HCT116 (cell line): Measurements from ENCODE around the gene SUPT16H. TPM values are rescaled to one million over a fixed set of nuclear protein-coding genes. Genes with fewer than 3 reads are reported as not detected.
A peak's percentile ranks its signal among the peaks of the same experiment; 100 is the strongest.

Source experiments
- ATAC-seq: fragments of 200-7000 bp; cut with Tn5 transposase; 2 replicates; pipeline ENCODE4 v1.9.1; 2020; ENCODE audit warnings: mild to moderate bottlenecking, moderate library complexity
- BruUV-seq: library from RNA; stranded (reverse); fragments of 400-500 nt; replicated peaks from 2 replicates; lab custom pipeline; 2021; lab: Mats Ljungman, UMichigan
- CTCF ChIA-PET: fragments of 300-600 bp; sonication (Branson Sonifier 250); formaldehyde crosslinking; loops from one replicate; lab custom pipeline; 2021; ENCODE audit warnings: antibody characterized with exemption; lab: Charles Lee
- POLR2A ChIA-PET: fragments of 300-600, 350-600 bp; sonication (Branson Sonifier 250); formaldehyde crosslinking; loops from one replicate; lab custom pipeline; 2021; ENCODE audit warnings: antibody characterized with exemption; lab: Charles Lee
- RAD21 ChIA-PET, 2 experiments: fragments of 300-600 bp; sonication (Branson Sonifier 250); formaldehyde crosslinking; loops; one replicate each; lab custom pipeline; 2023; ENCODE audit warnings: low total read pairs in 2 of 2; ENCODE audit not compliant: uncharacterized antibody in 2 of 2, unreplicated experiment in 2 of 2, low non-redundant PET in 1 of 2; lab: Charles Lee
- DNase-seq: peaks from one replicate; pipeline ENCODE4 v3.0.0-alpha.2; 2010; ENCODE audit warnings: low read depth, low spot score
- H2AFZ ChIP-seq: fragments of 200-600 bp; shearing (Covaris generic), sonication (generic); 2 replicates; pipeline ENCODE4 v1.6.1; 2017; ENCODE audit warnings: low read depth, mixed run types, mixed read lengths, antibody characterized with exemption, low read length; ENCODE audit not compliant: poor library complexity, severe bottlenecking
- H3K27ac ChIP-seq: 2 replicates; pipeline ENCODE4 v1.5.1; 2012; ENCODE audit warnings: low read depth, low read length
- H3K27me3 ChIP-seq: fragments of 200-600 bp; sonication (generic); 2 replicates; pipeline ENCODE4 v1.6.1; 2016; ENCODE audit warnings: mixed run types, low read length, mixed read lengths; ENCODE audit not compliant: insufficient read depth
- H3K36me3 ChIP-seq, 2 experiments: fragments of 200-500 bp in 1 of 2; fragments of 200-600 bp in 1 of 2; sonication (Bioruptor generic) in 1 of 2; sonication (generic) in 1 of 2; 2 replicates each; pipeline versions ENCODE4 v1.5.1 to v1.6.1; 2014 to 2016; ENCODE audit warnings: low read length in 2 of 2, inconsistent platforms in 1 of 2, mixed read lengths in 1 of 2, mixed run types in 1 of 2; ENCODE audit not compliant: insufficient read depth in 2 of 2, control insufficient read depth in 1 of 2
- H3K4me1 ChIP-seq, 2 experiments: fragments of 200-600 bp in 1 of 2; sonication (generic) in 1 of 2; 2 replicates each; pipeline versions ENCODE4 v1.5.1 to v1.6.1; 2012 to 2017; ENCODE audit warnings: low read length in 2 of 2, inconsistent platforms in 1 of 2, mild to moderate bottlenecking in 1 of 2, mixed read lengths in 1 of 2, mixed run types in 1 of 2, moderate library complexity in 1 of 2; ENCODE audit not compliant: insufficient read depth in 2 of 2, control insufficient read depth in 1 of 2
- H3K4me2 ChIP-seq: fragments of 200-600 bp; sonication (generic); 2 replicates; pipeline ENCODE4 v1.6.1; 2017; ENCODE audit warnings: mixed run types, low read length, mixed read lengths
- H3K4me3 ChIP-seq, 2 experiments: fragments of 200-600 bp in 1 of 2; sonication (generic) in 1 of 2; replicated peaks in 1 of 2; 2 replicates each; pipeline ENCODE4 v1.5.1; 2011 to 2016; ENCODE audit warnings: low read length in 2 of 2, control low read depth in 1 of 2, low read depth in 1 of 2, mild to moderate bottlenecking in 1 of 2, mixed read lengths in 1 of 2, mixed run types in 1 of 2
- H3K79me2 ChIP-seq: fragments of 200-600 bp; sonication (generic); 2 replicates; pipeline ENCODE4 v1.6.1; 2017; ENCODE audit warnings: mild to moderate bottlenecking, mixed run types, low read length, moderate library complexity, mixed read lengths; ENCODE audit not compliant: insufficient read depth
- H3K9ac ChIP-seq: fragments of 200-600 bp; sonication (generic); 2 replicates; pipeline ENCODE4 v1.6.1; 2016; ENCODE audit warnings: low read length, mixed read lengths
- H3K9me2 ChIP-seq: fragments of 200-600 bp; sonication (generic), shearing (Covaris generic); 2 replicates; pipeline ENCODE4 v1.6.1; 2017; ENCODE audit warnings: mixed run types, mild to moderate bottlenecking, moderate library complexity; ENCODE audit not compliant: insufficient read depth
- H3K9me3 ChIP-seq, 2 experiments: fragments of 200-500 bp in 1 of 2; fragments of 200-600 bp in 1 of 2; sonication (Bioruptor generic) in 1 of 2; sonication (generic) in 1 of 2; 2 replicates each; pipeline ENCODE4 v1.6.1; 2014 to 2017; ENCODE audit warnings: low read length in 2 of 2, mixed read lengths in 2 of 2, inconsistent platforms in 1 of 2, low read depth in 1 of 2, mild to moderate bottlenecking in 1 of 2, mixed run types in 1 of 2, moderate library complexity in 1 of 2; ENCODE audit not compliant: control insufficient read depth in 1 of 2, insufficient read depth in 1 of 2
- H4K20me1 ChIP-seq: fragments of 200-600 bp; sonication (generic), shearing (Covaris generic); 2 replicates; pipeline ENCODE4 v1.6.1; 2017; ENCODE audit warnings: mixed run types, mild to moderate bottlenecking, moderate library complexity; ENCODE audit not compliant: insufficient read depth
- ATF3 ChIP-seq: IDR thresholded peaks from 2 replicates; pipeline ENCODE4 v1.6.1; 2012
- CBX3 ChIP-seq: IDR thresholded peaks from 2 replicates; pipeline ENCODE4 v1.6.1; 2012; ENCODE audit warnings: low read depth
- CEBPB ChIP-seq: IDR thresholded peaks from 2 replicates; pipeline ENCODE4 v1.6.1; 2012; ENCODE audit warnings: low read depth
- EGR1 ChIP-seq: IDR thresholded peaks from 2 replicates; pipeline ENCODE4 v1.6.1; 2012; ENCODE audit warnings: low read depth
- ELF1 ChIP-seq: IDR thresholded peaks from 2 replicates; pipeline ENCODE4 v1.6.1; 2012; ENCODE audit warnings: low read depth, borderline replicate concordance
- EZH2 ChIP-seq: fragments of 200-600 bp; sonication (generic); IDR thresholded peaks from 2 replicates; pipeline ENCODE4 v1.6.1; 2017; ENCODE audit warnings: antibody characterized with exemption, mixed run types
- EZH2phosphoT487 ChIP-seq: fragments of 200-600 bp; IDR thresholded peaks from 2 replicates; pipeline ENCODE4 v1.6.1; 2018; ENCODE audit warnings: antibody characterized with exemption, borderline replicate concordance
- MAX ChIP-seq: IDR thresholded peaks from 2 replicates; pipeline ENCODE4 v1.6.1; 2012
- POLR2AphosphoS5 ChIP-seq: IDR thresholded peaks from 2 replicates; pipeline ENCODE4 v1.6.1; 2011; ENCODE audit warnings: mild to moderate bottlenecking, low read depth, low read length, moderate library complexity
- RAD21 ChIP-seq: IDR thresholded peaks from 2 replicates; pipeline ENCODE4 v1.6.1; 2012; ENCODE audit warnings: low read depth, mild to moderate bottlenecking
- REST ChIP-seq: IDR thresholded peaks from 2 replicates; pipeline ENCODE4 v1.6.1; 2012; ENCODE audit warnings: low read depth
- SIN3A ChIP-seq: IDR thresholded peaks from 2 replicates; pipeline ENCODE4 v1.6.1; 2012; ENCODE audit warnings: low read depth
- SRF ChIP-seq: IDR thresholded peaks from 2 replicates; pipeline ENCODE4 v1.6.1; 2012; ENCODE audit warnings: low read depth
- TCF7L2 ChIP-seq: IDR thresholded peaks from 2 replicates; pipeline ENCODE4 v1.7.0; 2011; ENCODE audit warnings: borderline replicate concordance, inconsistent platforms; ENCODE audit not compliant: insufficient read depth, insufficient read length; ENCODE audit errors: extremely low read depth
- YY1 ChIP-seq: IDR thresholded peaks from 2 replicates; pipeline ENCODE4 v1.6.1; 2011; ENCODE audit warnings: low read length, low read depth, moderate library complexity, mild to moderate bottlenecking; ENCODE audit not compliant: insufficient replicate concordance; ENCODE audit errors: extremely low read depth
- ZFX ChIP-seq: fragments of 450-650 bp; IDR thresholded peaks from 2 replicates; pipeline ENCODE4 v1.6.1; 2017
- intact Hi-C: fragments of 100-400 bp; cut with micrococcal nuclease; formaldehyde crosslinking; loops from 2 replicates; pipeline ENCODE4 v1.10.0; 2022
- total RNA-seq: library from RNA; stranded (reverse); gene quantifications from one replicate; pipeline ENCODE4 v1.2.1, GENCODE V29; 2021; ENCODE audit not compliant: unreplicated experiment

Gene SUPT16H
- total RNA-seq, 1 experiment from 2014 or later: 154 TPM

- Histone ChIP-seq H3K9me3 (no peaks in the 10 kb centered on the region), H4K20me1 (peaks cover 8% of the 10 kb centered on the region; the same call in 1 of the 2 replicates), H3K4me2 (peak overlapping the region; percentile 67), H3K36me3 (peaks cover 12 to 16% of the 10 kb centered on the region in 2 experiments; a peak in 3 of 4 replicates), H3K27me3 (no peaks in the 10 kb centered on the region), H3K4me3 (peak overlapping the region; percentile 95 to 100), H3K79me2 (peaks cover 60% of the 10 kb centered on the region), H3K4me1 (peaks cover 7 to 17% of the 10 kb centered on the region in 2 experiments; a peak in 3 of 4 replicates), H3K9ac (peak overlapping the region; percentile 96), H2AFZ (no peak overlapping the region), H3K9me2 (no peaks in the 10 kb centered on the region), H3K27ac (peak overlapping the region; percentile 87)
- POLR2A ChIA-PET: no interaction called here
- TF ChIP-seq RAD21: no peak
- no peak for TF ChIP-seq YY1
- no peak for TF ChIP-seq ZFX
- TF ChIP-seq ELF1: no peak
- TF ChIP-seq SIN3A: 0 out of 2 replicates have a peak, but pooled peaks have one; percentile 8
- TF ChIP-seq SRF: no peak
- TSS peak; percentile 69 for BruUV-seq
- CTCF ChIA-PET: no interaction called here
- peak; percentile 49 for ATAC-seq
- DNase-seq: no peak
- RAD21 ChIA-PET: no interaction called here
- intact Hi-C loops: no loop called here
Observed at GRCh38 chr14:21382886-21383847, 652 bp downstream of the SUPT16H start.

- Histone ChIP-seq H3K4me3 (peak overlapping the region; percentile 95 to 100; a peak in 3 of 4 replicates), H3K9me3 (no peaks in the 10 kb centered on the region), H3K4me1 (peaks cover 7 to 17% of the 10 kb centered on the region in 2 experiments; a peak in 3 of 4 replicates), H3K27me3 (no peaks in the 10 kb centered on the region), H3K27ac (no peak overlapping the region), H3K36me3 (peaks cover 15 to 18% of the 10 kb centered on the region in 2 experiments; a peak in 3 of 4 replicates), H3K9me2 (no peaks in the 10 kb centered on the region), H3K79me2 (peaks cover 71% of the 10 kb centered on the region), H4K20me1 (peaks cover 9% of the 10 kb centered on the region; the same call in 1 of the 2 replicates), H2AFZ (no peak overlapping the region), H3K4me2 (peak overlapping the region; percentile 67), H3K9ac (peak overlapping the region; percentile 96)
- BruUV-seq: no TSS peak
- POLR2A ChIA-PET: no interaction called here
- ATAC-seq (no peak), DNase-seq (no peak)
- intact Hi-C loops: no loop called here
- CTCF ChIA-PET: no interaction called here
- RAD21 ChIA-PET: no interaction called here
- TF ChIP-seq TCF7L2 (no peak), CEBPB (no peak), REST (no peak), ELF1 (no peak), SIN3A (no peak), CBX3 (no peak), RAD21 (no peak), EGR1 (no peak), EZH2phosphoT487 (no peak), ATF3 (no peak), POLR2AphosphoS5 (no peak), MAX (no peak), EZH2 (no peak)
Observed at GRCh38 chr14:21382095-21382494, 1.7 kb downstream of the SUPT16H start.
